HG03280 (cell line): ENCODE measurements around the gene PPP1R16B.

Source experiments
- ATAC-seq: cut with Tn5 transposase; IDR thresholded peaks from one replicate; pipeline ENCODE4 v1.9.1; 2021; ENCODE audit warnings: mild to moderate bottlenecking, moderate library complexity; ENCODE audit not compliant: unreplicated experiment

The PPP1R16B gene

DNA sequence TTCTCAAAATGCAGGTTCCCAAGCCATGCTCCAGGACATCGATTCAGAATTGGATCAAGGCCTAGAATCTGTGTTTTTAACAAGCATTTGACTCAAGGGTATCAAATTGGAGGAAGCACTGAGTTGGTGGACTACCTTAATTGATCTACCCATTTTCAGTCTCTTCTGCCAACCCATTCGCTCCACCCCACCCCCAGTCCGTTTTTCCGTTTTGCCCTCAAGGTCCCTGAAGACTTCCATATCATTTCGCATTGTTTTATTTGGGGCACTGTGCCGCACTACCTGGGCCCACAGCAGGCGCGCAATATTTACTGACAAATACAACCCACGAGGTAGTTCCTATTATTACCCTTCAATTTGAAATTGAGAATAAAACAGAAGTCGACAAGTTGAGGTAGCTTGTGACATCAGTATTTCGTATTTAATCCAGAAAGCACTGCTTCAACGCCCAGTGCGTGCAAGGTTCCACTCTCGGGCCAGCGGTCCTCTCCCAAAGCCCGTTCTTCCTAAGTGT is 156.1 kb downstream of the PPP1R16B start:
- no peak for ATAC-seq

DNA sequence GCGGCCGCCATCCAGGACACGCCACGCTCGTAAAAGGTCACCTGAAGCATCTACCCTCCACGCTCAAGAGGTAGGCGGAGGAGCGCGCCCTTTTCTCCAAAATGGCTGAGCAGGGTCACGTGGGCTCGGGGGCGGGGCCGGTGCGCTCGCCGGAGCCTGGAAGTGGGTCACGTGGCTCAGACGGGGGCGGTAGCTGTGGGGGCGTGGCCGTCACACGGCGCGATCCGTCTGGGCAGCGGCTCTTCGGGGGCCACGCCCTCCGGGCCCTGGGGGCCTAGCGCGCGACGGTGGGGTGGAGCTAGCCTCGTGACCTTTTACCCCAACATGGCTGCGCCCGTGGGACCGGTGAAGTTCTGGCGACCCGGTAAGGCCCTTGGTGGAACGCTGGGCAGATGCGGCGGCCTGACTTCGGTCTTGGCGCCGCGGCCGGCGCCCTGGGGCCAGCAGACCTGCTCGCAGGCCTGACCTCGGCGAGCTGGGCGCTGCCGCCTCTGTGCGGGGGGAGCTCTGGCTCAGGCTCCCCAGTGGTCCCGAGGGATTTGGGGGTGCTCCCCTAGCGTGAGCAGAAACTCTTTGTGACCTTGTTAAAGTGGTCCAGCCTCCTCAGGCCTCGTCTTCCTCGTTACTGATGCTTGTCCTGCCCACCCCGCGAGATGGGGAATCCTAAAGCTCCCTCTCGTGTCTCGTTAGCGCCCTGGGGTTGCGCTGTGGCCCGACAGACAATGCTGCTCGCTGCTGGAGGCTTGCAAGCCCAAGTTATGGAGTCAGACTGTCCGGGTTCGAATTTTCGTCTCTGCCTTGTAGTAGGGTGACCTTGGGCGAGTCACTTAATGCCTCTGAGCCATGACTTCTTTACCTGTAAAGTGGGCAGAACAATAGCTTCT is 156.8 kb downstream of the PPP1R16B start, which contains the start of gene DHX35:
Gene DHX35, plus strand, starts transcription at position 301 of the 884 bp plus-strand sequence. Its CDS starts 24 bp downstream, at position 325.
- ATAC-seq = peak; percentile 97

DNA sequence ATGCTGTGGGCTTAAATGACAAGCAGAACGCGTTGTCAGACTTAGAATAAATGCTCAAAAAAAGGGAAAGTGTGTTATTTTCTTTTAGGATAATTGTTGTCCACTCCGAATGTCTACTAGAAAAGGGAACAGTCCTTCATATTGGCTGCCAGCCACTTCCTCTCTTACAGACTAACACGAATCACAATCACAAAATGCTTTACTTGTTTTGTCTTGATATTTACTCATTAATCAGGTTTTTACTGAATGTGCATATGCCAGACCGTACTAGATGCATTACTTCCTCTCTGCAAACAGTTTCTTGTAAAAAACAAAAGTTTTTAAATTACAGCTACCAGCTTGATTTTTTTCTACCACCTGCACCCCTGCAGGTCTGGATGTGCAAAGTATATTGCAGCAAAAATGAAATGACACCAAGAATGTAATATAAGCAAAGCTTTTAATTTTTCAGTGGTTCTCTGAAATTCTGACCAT is 157.5 kb downstream of the PPP1R16B start:
- no peak for ATAC-seq

DNA sequence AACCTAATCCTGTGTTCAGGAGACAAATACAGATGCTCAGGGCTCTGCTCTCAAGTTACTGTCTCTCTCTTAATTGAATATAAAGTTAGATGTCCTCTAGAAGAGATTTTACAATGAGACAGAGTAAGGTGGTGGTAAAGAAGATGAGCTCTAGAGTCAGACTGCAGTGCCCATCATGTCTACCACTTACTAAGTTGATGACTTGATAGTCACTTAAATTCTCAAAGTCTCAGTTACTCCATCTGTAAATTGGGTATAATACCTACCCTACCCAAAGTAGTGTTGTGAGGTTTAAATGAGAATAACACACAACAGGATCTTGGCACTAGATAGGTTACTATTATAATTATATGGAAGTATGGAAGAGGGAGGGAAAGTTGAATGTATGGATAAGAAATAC is 158.2 kb downstream of the PPP1R16B start:
- ATAC-seq = no peak

DNA sequence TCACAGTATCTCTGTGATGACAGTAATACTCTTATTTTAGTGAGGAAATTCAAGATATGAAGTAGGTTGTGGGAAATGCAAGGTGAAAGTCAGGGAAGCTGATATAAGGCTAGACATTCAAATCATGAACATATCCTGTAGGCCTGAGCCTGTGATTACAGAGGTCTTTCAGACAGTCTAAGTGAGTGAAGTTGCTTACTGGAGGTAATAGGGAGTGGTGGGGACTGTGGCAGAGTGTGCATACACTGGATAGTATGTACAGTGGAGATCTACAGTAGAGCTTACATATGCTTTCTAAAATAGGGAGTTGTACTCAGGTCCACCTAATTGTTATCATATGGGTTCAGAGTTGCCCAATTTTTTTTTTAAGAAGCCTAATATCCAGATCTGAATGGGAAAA is 159.8 kb downstream of the PPP1R16B start:
- ATAC-seq = no peak

DNA sequence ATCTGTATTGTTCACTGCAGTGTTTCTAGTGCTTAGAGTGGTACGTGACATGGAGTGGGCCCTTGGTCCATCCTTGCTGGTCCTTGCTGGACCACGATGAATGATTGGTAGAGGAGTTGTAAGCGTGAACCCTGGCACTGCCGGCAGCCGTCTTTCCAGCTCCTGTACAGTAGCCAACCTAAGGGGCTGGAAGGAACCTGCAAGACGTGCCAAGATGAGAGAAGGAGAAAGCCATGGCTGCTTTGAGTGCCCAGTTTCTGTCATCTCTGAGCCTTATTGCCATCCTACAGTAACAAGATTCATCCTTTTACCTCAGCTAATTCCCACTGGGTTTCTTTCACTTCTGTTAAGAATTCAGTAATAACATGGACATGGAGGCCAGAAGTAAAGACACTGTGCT is 162.6 kb downstream of the PPP1R16B start:
- no peak for ATAC-seq

DNA sequence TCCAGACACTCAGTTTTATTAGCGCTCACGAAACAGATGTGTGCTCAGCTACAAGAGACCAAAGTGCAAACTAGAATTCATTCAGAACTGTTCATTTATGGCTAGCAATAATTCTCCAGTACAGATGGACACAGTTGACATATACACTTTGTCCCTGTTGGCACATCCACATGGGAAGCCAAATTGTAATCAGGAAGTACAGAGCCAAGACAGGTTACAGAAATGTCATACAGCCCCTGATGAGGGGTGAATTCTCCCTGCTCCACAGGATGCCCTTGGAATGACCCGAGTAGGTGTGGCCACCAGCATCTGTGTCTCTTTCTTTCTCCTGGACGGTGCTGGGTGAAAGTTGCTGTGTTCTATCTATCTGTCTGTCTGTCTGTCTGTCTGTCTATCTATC is 164.2 kb downstream of the PPP1R16B start:
- no peak for ATAC-seq

DNA sequence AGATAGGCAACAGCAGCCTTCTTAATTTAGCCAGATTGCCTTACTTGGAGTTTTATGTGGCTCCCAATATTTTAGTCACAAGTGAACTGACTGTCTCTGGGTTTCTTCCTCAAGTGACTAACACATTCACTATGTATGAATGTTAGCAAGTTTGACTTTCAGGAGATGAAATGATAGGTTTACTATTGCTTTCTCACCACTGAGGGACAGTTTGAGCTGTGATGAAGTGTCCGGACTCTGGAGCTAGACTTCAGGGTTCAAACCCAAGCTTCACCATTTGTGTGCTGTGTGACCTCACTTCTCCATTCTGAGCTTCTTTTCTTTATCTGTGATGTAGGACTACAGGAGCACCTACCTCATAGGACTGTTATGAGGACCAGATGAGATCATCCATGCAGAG is 164.8 kb downstream of the PPP1R16B start:
- no peak for ATAC-seq
